A204.1 (cell line): ENCODE data around the gene EPHB2.
"Not testable (repeated sequence)": the region's sequence is repeated elsewhere in the genome, so short reads cannot be mapped to it uniquely, and the experiment has no call there.

Experiments
- FAIRE-seq: peaks from 2 replicates; lab custom pipeline; 2012; peaks lifted over from hg19 to GRCh38; lab: Jason Lieb, UNC

Gene EPHB2

GRCh38 chr1:22691031-22691753 is 19.4 kb upstream of the EPHB2 start:
- no peak for FAIRE-seq

- no peak for FAIRE-seq
Measured at GRCh38 chr1:22694172-22694571, 16.5 kb upstream of the EPHB2 start.

- FAIRE-seq: no peak
Measured at GRCh38 chr1:22696610-22697009, 14.0 kb upstream of the EPHB2 start.

GRCh38 chr1:22697980-22698379 is 12.7 kb upstream of the EPHB2 start:
- FAIRE-seq: no peak

GRCh38 chr1:22699681-22700520 is 10.7 kb upstream of the EPHB2 start:
- FAIRE-seq: no peak

- FAIRE-seq: no peak
Measured at GRCh38 chr1:22702296-22703085, 8.1 kb upstream of the EPHB2 start.

- no peak for FAIRE-seq
Measured at GRCh38 chr1:22704440-22705067, 6.1 kb upstream of the EPHB2 start.

GRCh38 chr1:22705586-22705985 is 5.1 kb upstream of the EPHB2 start:
- FAIRE-seq: no peak

GRCh38 chr1:22706100-22706499 is 4.5 kb upstream of the EPHB2 start:
- FAIRE-seq: not testable (repeated sequence)

GRCh38 chr1:22708777-22709176 is 1.9 kb upstream of the EPHB2 start:
- FAIRE-seq: no peak

- no peak for FAIRE-seq
Measured at GRCh38 chr1:22709227-22709626, 1.4 kb upstream of the EPHB2 start.

- no peak for FAIRE-seq
Measured at GRCh38 chr1:22709891-22710700, 543 bp upstream of the EPHB2 start.

GRCh38 chr1:22711071-22711470 is 432 bp downstream of the EPHB2 start:
- no peak for FAIRE-seq

GRCh38 chr1:22711591-22712501 is 1.2 kb downstream of the EPHB2 start:
- no peak for FAIRE-seq

- no peak for FAIRE-seq
Measured at GRCh38 chr1:22712502-22713271, 2.0 kb downstream of the EPHB2 start.

- FAIRE-seq: no peak
Measured at GRCh38 chr1:22714455-22714854, 3.8 kb downstream of the EPHB2 start.

- no peak for FAIRE-seq
Measured at GRCh38 chr1:22717037-22717760, 6.6 kb downstream of the EPHB2 start.

- FAIRE-seq: no peak
Measured at GRCh38 chr1:22721122-22721873, 10.7 kb downstream of the EPHB2 start.
